Urothelium cell line (cell line): Measurements from ENCODE around the gene GAL.

ENCODE experiments used
- DNase-seq: peaks from one replicate; pipeline ENCODE4 v3.0.0; 2011; ENCODE audit warnings: low spot score, mixed read lengths
- FAIRE-seq: peaks from 2 replicates; lab custom pipeline; 2011; peaks lifted over from hg19 to GRCh38; lab: Jason Lieb, UNC

Gene GAL

GRCh38 chr11:68678031-68678441, 6.3 kb upstream of the GAL start:
- DNase-seq (no peak), FAIRE-seq (no peak)

- DNase-seq: no peak
- no peak for FAIRE-seq
These were observed 3.7 kb upstream of the GAL start for GRCh38 chr11:68680541-68681231.

GRCh38 chr11:68682531-68682961, 1.8 kb upstream of the GAL start:
- FAIRE-seq (no peak), DNase-seq (no peak)

GRCh38 chr11:68683121-68683520, 1.2 kb upstream of the GAL start:
- no peak for DNase-seq

GRCh38 chr11:68683536-68684384, 584 bp upstream of the GAL start:
- FAIRE-seq (no peak), DNase-seq (no peak)

More at GRCh38 chr11:68683121-68683520, 1.2 kb upstream of the GAL start:
- no peak for FAIRE-seq

- FAIRE-seq (no peak), DNase-seq (no peak)
These were observed 1.5 kb downstream of the GAL start for GRCh38 chr11:68685656-68686380.

- FAIRE-seq: no peak
- DNase-seq: no peak
These were observed 2.1 kb downstream of the GAL start for GRCh38 chr11:68686486-68686885.

- FAIRE-seq (no peak), DNase-seq (no peak)
These were observed 3.0 kb downstream of the GAL start for GRCh38 chr11:68687311-68687710.

- DNase-seq (no peak), FAIRE-seq (no peak)
These were observed 3.6 kb downstream of the GAL start for GRCh38 chr11:68687986-68688385.

GRCh38 chr11:68688881-68689280, 4.5 kb downstream of the GAL start:
- DNase-seq: no peak

GRCh38 chr11:68689737-68690625, 5.6 kb downstream of the GAL start:
- FAIRE-seq: no peak
- DNase-seq: no peak

More at GRCh38 chr11:68688881-68689280, 4.5 kb downstream of the GAL start:
- FAIRE-seq: no peak

- no peak for FAIRE-seq
- no peak for DNase-seq
These were observed 6.5 kb downstream of the GAL start for GRCh38 chr11:68690671-68691401.

GRCh38 chr11:68691402-68691784, 7.0 kb downstream of the GAL start:
- no peak for DNase-seq
- FAIRE-seq: no peak

GRCh38 chr11:68692115-68692514, 7.8 kb downstream of the GAL start:
- DNase-seq (no peak), FAIRE-seq (no peak)

- FAIRE-seq (no peak), DNase-seq (no peak)
These were observed 8.6 kb downstream of the GAL start for GRCh38 chr11:68692871-68693483.

- FAIRE-seq: no peak
These were observed 9.1 kb downstream of the GAL start for GRCh38 chr11:68693484-68693882.

GRCh38 chr11:68694431-68695297, 10.3 kb downstream of the GAL start:
- DNase-seq (no peak), FAIRE-seq (no peak)

More at GRCh38 chr11:68693484-68693882, 9.1 kb downstream of the GAL start:
- no peak for DNase-seq

GRCh38 chr11:68695531-68695930, 11.2 kb downstream of the GAL start:
- FAIRE-seq (no peak), DNase-seq (no peak)
